ENCODE results near the gene BTBD9.

DNA sequence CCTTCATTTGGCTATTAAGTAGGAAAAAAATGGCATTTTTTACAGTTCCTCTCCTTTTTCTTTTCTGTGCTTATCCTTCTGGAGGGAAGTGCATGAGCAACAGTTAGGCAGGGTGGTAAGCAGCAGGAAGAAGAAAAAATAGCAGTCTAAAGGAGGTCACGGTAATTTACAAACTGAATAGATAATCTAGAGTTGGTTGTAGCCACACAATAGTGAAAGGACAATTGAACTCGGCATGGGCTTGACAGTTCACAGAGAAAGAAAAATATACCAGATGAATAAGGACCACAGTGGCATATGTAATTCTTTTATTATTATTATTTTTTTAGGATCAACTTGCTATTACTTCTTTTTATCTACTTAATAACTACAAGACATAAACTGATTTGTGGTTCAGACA, 358.6 kb downstream of the BTBD9 start:
- TF ChIP-seq CTCF (IDR thresholded peaks at IDR 0.05) (no peak), POLR2A (IDR thresholded peaks at IDR 0.05; ENCODE audit: low read length) (no peak)

All from A549 (cell line).